ENCODE data around the gene RPL15. TPM values are rescaled to one million over a fixed set of nuclear protein-coding genes. Genes with fewer than 3 reads are reported as not detected.

Gene RPL15
- total RNA-seq, result 2,360 TPM

DNA sequence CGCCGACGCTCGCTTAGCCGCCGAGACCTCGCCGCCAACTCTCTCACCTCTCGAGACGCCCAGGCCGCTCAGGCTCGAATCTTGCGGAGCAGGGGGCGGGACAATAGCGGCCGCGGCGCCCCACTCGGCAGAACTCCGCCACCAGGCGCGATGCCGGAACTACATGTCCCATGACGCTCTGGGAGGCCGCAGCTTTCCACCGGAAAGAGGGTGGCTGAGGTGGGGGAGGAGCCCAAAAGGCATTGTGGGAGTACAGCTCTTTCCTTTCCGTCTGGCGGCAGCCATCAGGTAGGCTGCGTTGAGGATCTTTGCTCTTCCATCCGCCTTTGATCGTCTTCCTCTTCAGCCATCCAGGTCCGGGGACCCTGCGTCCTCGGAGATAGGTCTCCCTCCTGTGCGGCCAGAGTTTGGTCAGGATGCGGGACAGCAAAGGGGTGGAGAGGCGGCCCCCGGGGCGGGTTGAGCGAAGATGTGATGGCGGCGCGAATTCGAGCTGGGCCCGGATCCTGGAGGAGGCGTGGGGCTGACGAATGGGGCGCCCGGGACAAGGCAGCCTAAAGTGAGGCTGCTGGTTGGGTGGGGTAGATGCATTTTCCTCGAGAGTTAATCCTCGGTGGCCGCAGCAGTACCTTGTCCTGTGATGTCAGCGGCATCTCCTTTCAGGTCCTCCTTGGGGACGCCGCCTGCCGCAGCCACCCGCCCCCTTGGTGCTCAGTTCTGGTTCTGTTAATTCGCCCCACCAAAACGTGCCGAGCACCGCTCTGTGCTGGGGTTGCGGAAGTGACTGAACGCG, at the start of gene RPL15, which contains the start of gene NKIRAS1:
RPL15 (plus strand) TSS at position 247 of the 793 bp plus-strand sequence. CDS start 728 bp downstream, outside the sequence.
NKIRAS1 (minus strand) TSS at position 105 of the 793 bp plus-strand sequence. CDS start 6,086 bp downstream, outside the sequence.

DNA sequence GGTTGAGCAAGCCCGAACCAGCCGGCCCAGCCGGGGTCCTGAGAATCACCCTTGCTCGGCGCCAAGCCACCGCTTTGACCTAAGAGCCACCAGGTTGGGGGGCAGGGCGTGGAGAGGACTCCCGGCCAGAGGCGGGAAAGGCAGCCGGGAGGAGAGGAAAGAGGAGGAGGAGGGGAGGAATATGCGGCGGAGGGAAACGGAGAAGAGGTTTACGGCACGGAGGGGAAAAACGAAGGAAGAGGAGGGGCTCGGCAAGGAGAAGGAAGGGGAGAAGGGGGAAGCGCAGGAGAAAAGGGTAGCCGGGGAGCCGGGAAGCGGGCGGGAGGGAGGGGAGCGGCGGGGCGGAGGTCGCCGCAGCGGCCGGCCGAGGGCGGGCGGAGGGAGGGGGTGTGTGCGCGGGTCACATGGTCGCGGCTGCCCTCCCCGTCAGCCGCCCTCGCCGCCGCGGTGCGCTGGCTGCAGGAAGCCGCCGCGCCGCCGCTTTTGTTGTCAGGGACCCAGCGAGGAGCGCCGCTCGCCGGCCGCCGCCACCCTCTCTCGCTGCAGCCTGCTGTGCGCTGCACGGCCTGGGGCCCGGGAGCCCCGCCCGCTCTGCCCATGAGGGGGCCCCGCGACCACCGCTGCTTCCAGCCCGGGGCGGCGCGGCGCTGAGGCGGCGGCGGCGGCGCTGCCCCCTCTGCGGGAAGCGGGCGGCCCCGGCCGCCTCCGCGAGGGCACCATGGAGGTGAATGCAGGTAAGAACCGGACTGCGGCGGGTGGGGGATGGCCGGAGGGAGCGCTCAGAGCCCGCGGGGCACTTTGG, 28.1 kb downstream of the RPL15 start, which contains the start of gene NR1D2:
NR1D2 (plus strand) TSS at position 426 of the 802 bp plus-strand sequence; CDS start at position 719, 293 bp downstream.

Other genes starting within 250 kb of the RPL15 start
- gene UBE2E1, start 111.2 kb upstream of the RPL15 start, total RNA-seq, result 84.8 TPM
- 31.6 TPM for gene NKIRAS1, start 142 bp upstream of the RPL15 start, total RNA-seq
- gene NR1D2, start 28.2 kb downstream of the RPL15 start, total RNA-seq, result 38.8 TPM